Activated CD8-positive, alpha-beta T cell treated with anti-CD3 and anti-CD28 coated beads for 36 hours (primary cell): Measurements from ENCODE around the gene REG1A. TPM values are rescaled to one million over a fixed set of nuclear protein-coding genes. Genes with fewer than 3 reads are reported as not detected.

Experiments
- ATAC-seq: fragments of 200-7000 bp; cut with Tn5 transposase; one replicate; pipeline ENCODE4 v1.10.0; 2021; ENCODE audit warnings: mild to moderate bottlenecking, moderate library complexity
- CTCF ChIA-PET: fragments of 350-600 bp; sonication (Branson Sonifier 250); formaldehyde crosslinking; loops from one replicate; lab custom pipeline; 2021; ENCODE audit warnings: antibody characterized with exemption; lab: Charles Lee
- POLR2A ChIA-PET: fragments of 350-600 bp; sonication (Branson Sonifier 250); formaldehyde crosslinking; loops from one replicate; lab custom pipeline; 2021; ENCODE audit warnings: antibody characterized with exemption; lab: Charles Lee
- DNase-seq: peaks from one replicate; pipeline ENCODE4 v3.0.0-alpha.2; 2020
- H3K27ac Mint-ChIP-seq: one replicate; pipeline ENCODE4 v1.8.0; 2021; ENCODE audit warnings: mild to moderate bottlenecking, mixed read lengths
- H3K27me3 Mint-ChIP-seq: one replicate; pipeline ENCODE4 v1.8.0; 2021; ENCODE audit warnings: mixed read lengths
- H3K36me3 Mint-ChIP-seq: one replicate; pipeline ENCODE4 v1.8.0; 2021; ENCODE audit warnings: low read depth, mixed read lengths
- H3K4me1 Mint-ChIP-seq: one replicate; pipeline ENCODE4 v1.8.0; 2021; ENCODE audit warnings: low read depth, mixed read lengths
- H3K4me3 Mint-ChIP-seq: one replicate; pipeline ENCODE4 v1.8.0; 2021; ENCODE audit warnings: mild to moderate bottlenecking, moderate library complexity, mixed read lengths
- H3K9me3 Mint-ChIP-seq: one replicate; pipeline ENCODE4 v1.8.0; 2021; ENCODE audit warnings: mixed read lengths
- CTCF ChIP-seq: fragments of 200-600 bp; IDR thresholded peaks from one replicate; pipeline ENCODE4 v1.8.0; 2022; ENCODE audit warnings: antibody characterized with exemption, mild to moderate bottlenecking
- intact Hi-C: fragments of 100-400 bp; cut with micrococcal nuclease; formaldehyde crosslinking; loops from one replicate; pipeline ENCODE4 v1.10.0; 2022
- total RNA-seq, 2 experiments: library from RNA; stranded (reverse); gene quantifications; one replicate each; pipeline ENCODE4 v1.2.3, GENCODE V29; 2021

Gene REG1A
- total RNA-seq = not detected

GRCh38 chr2:79120194-79120713 is at the start of gene REG1A:
Gene REG1A, plus strand, starts transcription at chr2:79120488. Its CDS starts 374 bp downstream, at chr2:79120862.
- Mint-ChIP-seq H3K27ac (no peak within 1 kb of the TSS), H3K36me3 (no peaks in the 10 kb centered on the region), H3K9me3 (peaks cover 2% of the 10 kb centered on the region), H3K4me1 (no peaks in the 10 kb centered on the region), H3K4me3 (no peak within 1 kb of the TSS), H3K27me3 (no peaks in the 10 kb centered on the region)
- ATAC-seq = no peak
- intact Hi-C loops = no loop called here
- POLR2A ChIA-PET = no interaction called here
- CTCF ChIA-PET = no interaction called here
- no peak for DNase-seq
- no peak for TF ChIP-seq CTCF

- H3K4me1 Mint-ChIP-seq = no peaks in the 10 kb centered on the region
- POLR2A ChIA-PET = no interaction called here
- no peak for TF ChIP-seq CTCF
- CTCF ChIA-PET = no interaction called here
- no peaks in the 10 kb centered on the region for H3K36me3 Mint-ChIP-seq
- no peak overlapping the region for H3K4me3 Mint-ChIP-seq
- DNase-seq (no peak), ATAC-seq (no peak)
- peaks cover 4% of the 10 kb centered on the region for H3K9me3 Mint-ChIP-seq
- H3K27me3 Mint-ChIP-seq = no peaks in the 10 kb centered on the region
- intact Hi-C loops = no loop called here
- H3K27ac Mint-ChIP-seq = no peak overlapping the region
Measured at GRCh38 chr2:79071078-79071477, 49.2 kb upstream of the REG1A start.

GRCh38 chr2:79082987-79083386 is 37.3 kb upstream of the REG1A start:
- H3K9me3 Mint-ChIP-seq = peaks cover 2% of the 10 kb centered on the region
- CTCF ChIA-PET = no interaction called here
- DNase-seq = no peak
- ATAC-seq = no peak
- TF ChIP-seq CTCF = no peak
- H3K36me3 Mint-ChIP-seq = no peaks in the 10 kb centered on the region
- no peaks in the 10 kb centered on the region for H3K27me3 Mint-ChIP-seq
- H3K4me1 Mint-ChIP-seq = no peaks in the 10 kb centered on the region
- intact Hi-C loops = no loop called here
- no peak overlapping the region for H3K4me3 Mint-ChIP-seq
- POLR2A ChIA-PET = no interaction called here
- H3K27ac Mint-ChIP-seq = no peak overlapping the region

GRCh38 chr2:79083597-79084251 is 36.6 kb upstream of the REG1A start:
- intact Hi-C loops = no loop called here
- H3K36me3 Mint-ChIP-seq = no peaks in the 10 kb centered on the region
- no peak overlapping the region for H3K4me3 Mint-ChIP-seq
- ATAC-seq = no peak
- H3K27ac Mint-ChIP-seq = no peak overlapping the region
- no peak for TF ChIP-seq CTCF
- H3K4me1 Mint-ChIP-seq = no peaks in the 10 kb centered on the region
- ChIA-PET CTCF (no interaction called here), POLR2A (no interaction called here)
- H3K27me3 Mint-ChIP-seq = no peaks in the 10 kb centered on the region
- DNase-seq = no peak
- H3K9me3 Mint-ChIP-seq = peaks cover 2% of the 10 kb centered on the region

- ChIA-PET CTCF (no interaction called here), POLR2A (no interaction called here)
- Mint-ChIP-seq H3K4me1 (no peaks in the 10 kb centered on the region), H3K9me3 (peaks cover 2% of the 10 kb centered on the region), H3K4me3 (no peak overlapping the region), H3K27ac (no peak overlapping the region), H3K36me3 (no peaks in the 10 kb centered on the region), H3K27me3 (no peaks in the 10 kb centered on the region)
- intact Hi-C loops = no loop called here
- DNase-seq (no peak), ATAC-seq (no peak)
- TF ChIP-seq CTCF = no peak
Measured at GRCh38 chr2:79084495-79085135, 35.7 kb upstream of the REG1A start.
